Stimulated activated CD4-positive, alpha-beta T cell treated with anti-CD3 and anti-CD28 coated beads, Interleukin-4, amount 100 ng/mL, for 48 hours (primary cell): ENCODE measurements around the gene AMT.

Source experiments
- DNase-seq, 2 donors: peaks; one replicate each; pipeline ENCODE4 v3.0.0-alpha.2; 2020; ENCODE audit warnings: low read depth in 2 of 2

AMT gene, protein sequence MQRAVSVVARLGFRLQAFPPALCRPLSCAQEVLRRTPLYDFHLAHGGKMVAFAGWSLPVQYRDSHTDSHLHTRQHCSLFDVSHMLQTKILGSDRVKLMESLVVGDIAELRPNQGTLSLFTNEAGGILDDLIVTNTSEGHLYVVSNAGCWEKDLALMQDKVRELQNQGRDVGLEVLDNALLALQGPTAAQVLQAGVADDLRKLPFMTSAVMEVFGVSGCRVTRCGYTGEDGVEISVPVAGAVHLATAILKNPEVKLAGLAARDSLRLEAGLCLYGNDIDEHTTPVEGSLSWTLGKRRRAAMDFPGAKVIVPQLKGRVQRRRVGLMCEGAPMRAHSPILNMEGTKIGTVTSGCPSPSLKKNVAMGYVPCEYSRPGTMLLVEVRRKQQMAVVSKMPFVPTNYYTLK

DNA sequence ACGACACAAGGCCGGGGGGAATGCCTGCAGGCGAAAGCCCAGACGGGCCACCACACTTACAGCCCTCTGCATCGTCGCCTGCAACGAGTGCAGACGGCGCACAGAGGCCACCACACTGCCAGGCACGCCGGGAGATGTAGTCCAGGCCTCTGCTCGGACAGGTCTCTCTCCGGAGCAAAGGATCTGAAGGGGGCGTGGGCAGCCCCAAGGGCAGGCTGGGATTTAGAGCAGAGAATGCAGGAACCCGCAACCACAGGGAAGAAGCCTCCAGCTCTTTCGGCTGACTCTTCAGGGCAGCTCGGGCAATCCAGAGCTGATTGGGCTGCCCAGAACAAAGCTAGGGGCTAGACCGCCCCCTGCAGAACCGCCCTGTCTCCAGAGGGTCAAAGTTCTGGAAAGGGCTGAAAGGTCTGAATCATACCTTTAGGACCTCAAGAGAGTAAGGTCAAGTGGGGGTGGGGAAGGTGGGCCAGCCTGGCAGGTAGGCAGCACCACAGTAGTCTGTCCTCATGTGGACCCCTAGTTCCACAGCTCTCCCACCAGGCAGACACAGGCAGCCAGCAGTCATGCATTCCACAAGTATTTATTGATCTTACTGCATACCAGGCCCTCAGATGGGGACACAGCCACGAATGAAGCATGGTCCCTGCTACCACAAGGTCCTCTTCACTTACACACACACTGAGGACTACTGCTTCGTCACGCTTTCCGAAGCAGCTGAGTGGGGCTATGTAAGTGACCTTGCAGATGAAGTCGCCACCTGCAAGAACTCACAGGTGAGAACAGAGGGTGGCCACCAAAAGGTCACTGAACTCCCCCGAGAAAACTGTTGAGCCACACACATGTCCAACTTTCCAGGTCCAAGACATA lies at the start of gene AMT:
TSS of gene AMT (minus strand) at position 95 of the 870 bp plus-strand sequence. CDS start at position 72, 23 bp downstream.
- no peak for DNase-seq

DNA sequence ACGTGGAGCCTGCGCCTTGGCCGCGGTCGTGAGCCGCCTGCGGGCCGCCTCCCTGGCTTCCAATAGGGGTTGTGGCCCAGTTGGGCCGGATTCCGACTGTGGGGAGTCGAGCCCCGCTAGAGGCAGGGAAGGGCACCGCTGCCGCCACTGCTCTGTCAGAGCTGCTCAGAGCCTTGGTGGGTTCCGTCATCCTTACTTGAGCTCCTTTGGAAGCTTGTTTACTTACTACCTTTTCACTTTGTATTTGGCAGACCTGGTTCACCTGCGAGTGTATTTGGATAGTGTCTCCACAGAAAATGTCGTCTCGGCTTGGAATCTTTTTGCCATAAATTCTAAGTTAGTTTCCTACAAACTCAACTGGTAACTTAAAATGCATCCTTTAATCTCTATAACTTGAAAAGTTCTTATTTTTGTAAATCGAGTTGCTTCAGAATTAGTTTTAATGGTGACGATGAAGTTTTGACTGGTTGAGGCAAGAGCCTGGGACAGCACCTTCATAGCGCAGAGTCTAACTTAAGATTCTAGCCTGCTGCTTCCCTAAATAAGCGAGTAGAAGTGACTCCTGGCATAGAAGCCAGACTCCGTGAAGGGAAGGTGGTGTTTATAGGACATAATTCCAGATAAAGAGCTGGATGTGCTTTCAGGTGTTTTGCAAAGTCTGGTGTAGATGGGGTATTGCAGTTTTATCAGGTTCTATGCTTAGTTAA lies 48.6 kb upstream of the AMT start:
- DNase-seq, result no peak

DNA sequence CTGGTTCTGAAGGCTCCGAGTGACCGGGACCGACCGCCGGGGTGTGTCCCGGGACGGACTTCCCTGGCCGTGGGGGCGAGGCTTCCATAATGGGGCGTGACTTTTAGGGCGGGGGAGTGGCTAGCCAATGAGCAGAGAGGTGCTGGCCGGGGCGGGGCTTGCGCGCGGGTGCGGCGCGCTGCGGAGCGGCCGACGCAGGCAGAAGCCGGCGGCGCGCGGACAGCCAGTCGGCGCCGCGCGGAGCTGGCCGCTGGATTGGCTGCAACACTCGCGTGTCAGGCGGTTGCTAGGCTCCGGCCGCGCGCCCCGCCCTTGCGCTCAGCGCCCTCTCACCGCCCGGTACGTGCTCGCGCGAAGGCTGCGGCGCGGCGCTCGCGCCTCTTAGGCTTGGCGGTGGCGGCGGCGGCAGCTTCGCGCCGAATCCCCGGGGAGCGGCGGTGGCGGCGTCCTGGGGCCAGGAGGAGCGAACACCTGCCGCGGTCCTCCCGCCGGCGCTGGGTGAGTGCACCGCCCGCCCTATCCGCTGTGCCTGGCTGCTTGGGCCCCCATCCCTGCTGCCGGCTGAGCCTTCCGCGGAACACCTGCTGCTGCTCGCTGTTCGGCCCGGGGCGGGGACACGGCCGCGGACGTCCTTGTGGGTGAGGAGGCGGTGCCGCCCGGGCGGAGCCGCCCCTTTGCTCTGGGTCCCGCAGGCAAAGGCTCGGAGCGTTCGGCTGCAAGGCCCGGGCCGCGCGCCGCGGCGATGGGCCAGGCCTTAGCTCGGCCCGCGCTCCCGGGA lies 47.9 kb upstream of the AMT start, which contains the start of gene DAG1:
TSS of gene DAG1 (plus strand) at position 332 of the 778 bp plus-strand sequence. CDS start 40,268 bp downstream, outside the sequence.
- peak; percentile 94 to 95 for DNase-seq

DNA sequence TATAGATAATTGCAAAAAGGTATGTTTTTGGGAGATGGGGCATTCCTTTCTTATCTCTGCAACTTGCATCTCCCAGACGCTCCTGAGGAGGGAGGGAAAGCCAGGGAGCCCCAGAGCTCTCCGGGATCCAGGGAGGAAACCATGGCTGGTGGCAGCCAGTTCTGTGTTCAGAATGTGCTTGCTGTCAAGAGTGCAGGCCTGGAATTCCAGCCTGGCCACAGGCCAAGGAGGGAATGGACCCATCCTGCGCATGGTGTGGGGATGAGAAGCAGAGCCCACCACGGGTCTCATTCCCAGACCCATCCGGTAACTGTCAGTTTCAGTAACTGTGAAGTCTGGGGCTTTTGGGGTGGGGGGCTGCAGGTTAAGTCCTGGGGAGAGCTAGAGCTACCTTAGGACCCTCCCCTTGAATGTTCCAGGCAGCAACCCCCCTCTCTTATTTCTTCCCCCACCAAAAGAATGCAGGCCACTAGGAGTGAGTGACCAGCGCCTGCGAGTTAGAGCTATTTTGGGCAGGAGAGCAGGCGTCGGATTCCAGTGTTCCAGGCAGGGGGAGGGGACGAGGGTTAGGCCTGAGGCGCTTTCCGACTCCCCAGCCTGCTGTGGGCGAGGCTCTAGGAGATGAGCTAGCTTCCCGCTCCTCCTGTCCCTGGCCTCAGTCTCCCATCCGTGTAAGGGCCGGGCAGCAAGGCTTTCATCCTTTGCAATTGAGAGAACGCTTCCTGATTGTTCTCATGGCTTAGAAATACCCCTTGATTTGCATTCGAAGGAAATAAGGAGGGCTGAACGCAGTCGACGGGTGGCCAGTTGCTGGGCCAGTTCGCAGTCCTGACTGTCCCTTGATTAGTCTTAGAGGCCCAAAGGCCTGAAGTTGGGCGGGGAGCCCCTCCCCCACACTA lies 47.0 kb upstream of the AMT start:
- no peak for DNase-seq

DNA sequence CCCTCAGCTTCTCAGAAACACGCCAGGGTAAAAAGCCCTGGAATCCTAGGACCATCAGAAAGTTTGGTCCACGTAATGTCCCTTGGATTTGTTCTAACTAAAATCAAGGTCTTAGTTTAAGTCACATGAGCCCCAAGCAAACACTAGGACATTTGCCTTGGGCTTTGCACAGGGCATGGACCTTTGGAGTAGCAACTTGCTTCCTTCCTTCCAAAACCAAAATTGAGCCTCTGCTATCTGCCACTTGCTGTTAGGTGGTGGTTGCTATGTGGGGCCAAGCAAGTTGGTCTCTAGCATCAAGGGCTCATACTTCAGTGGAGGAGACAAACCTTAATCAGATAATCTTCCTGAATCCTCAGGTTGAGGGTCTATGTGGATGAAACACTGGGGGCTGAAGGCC lies 43.8 kb upstream of the AMT start:
- no peak for DNase-seq

DNA sequence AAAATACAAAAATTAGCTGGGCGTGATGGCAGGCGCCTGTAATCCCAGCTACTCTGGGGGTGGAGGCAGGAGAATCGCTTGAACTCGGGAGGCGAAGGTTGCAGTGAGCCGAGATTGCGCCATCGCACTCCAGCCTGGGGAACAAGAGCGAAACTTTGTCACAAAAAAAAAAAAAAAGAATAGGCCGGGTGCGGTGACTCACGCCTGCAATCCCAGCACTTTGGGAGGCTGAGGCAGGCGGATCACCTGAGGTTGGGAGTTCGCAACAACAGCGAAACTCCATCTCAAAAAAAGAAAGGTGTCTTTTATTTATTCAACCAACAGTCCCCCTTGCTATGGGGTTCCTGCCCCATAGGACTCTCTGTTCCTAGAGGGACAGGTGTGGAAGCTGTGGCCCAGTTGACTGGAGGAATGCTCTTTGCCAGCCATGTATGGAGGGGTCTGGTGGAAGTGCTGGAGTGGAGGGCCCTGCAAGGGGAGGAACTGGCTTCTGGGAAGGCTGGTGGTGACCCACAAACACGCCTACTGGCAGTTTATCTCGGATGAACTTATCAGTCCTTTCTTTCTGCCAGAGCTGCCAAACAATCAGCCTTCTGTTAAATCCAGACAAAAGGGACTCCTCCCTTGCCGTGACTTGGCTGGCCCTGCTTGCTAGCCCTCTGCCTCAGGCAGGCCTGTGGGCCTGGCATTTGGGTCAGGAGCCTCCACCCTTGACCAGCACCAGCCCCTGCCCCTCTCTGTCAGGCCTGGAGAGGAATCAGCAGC lies 43.2 kb upstream of the AMT start:
- no peak for DNase-seq

DNA sequence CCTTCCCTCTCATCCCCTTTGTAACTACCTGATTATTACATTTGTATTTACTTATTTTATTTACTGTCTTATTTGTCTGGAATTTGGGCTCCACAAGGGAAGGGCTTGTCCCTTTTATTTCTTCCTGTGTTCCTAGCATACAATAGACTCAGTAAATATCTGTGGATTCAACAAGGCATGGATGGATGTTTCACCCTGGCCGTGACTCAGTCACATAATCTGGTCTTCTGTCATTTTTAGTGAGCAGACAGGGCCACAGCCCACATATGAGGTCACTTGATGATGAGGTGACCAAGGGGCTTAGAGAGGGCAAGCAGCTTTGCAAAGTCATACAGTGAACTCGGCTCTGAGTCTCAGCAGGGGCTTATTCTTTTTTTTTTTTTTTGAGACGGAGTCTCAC lies 39.9 kb upstream of the AMT start:
- no peak for DNase-seq

DNA sequence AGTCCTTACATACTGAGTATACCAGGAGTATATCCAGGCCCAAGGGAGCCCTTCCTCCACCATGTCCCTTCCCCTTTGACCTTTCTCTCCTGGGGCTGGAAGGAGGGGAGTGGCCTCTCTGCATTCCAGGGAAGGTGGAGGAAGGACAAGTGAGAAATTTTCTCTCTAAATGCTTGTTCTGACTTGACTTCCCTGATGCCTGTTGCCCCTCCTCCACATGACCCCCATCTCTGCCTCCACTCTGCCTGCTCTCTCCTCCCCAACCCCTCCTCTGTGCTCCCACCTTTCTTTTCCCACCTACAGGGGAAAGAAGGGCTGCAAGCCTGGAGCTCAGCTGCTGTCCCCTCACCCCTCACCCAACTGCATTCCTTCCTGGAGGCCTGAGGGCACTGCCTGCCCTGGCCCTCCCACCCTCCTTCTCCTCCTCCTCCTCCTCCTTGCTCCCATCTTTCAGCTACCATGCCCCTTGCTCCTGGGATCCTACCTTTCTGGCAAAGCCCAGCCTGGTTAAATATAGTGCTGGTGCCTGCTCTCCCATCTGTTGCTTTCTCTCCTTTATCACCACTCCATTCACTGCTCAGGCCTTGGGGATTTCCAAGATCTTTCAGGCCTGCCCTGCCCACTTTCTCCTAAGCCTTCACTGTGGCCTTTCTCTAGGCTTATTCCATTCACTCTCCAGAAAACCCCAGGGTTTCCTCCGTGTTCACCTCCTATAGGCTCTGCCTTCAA lies 39.3 kb upstream of the AMT start:
- no peak for DNase-seq

DNA sequence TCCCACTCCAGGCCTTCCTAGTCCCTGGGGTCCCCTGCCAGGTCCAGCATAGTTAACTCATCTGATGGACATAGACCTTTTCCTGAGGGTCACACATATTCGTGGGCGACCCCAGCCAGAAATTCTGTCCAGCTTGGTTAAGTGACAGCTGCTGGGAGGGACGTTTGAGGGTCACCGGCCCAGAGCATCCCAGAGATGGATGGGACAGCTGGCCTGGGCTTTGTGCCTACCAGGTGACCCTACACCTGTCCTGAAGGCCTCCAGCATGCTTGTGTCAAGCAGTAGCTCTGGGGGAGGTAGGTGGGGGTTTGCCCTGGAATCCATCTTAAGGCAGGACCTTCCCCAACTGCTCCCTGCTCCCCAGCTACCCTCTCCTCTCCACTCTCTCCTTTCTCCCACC lies 38.7 kb upstream of the AMT start:
- no peak for DNase-seq

DNA sequence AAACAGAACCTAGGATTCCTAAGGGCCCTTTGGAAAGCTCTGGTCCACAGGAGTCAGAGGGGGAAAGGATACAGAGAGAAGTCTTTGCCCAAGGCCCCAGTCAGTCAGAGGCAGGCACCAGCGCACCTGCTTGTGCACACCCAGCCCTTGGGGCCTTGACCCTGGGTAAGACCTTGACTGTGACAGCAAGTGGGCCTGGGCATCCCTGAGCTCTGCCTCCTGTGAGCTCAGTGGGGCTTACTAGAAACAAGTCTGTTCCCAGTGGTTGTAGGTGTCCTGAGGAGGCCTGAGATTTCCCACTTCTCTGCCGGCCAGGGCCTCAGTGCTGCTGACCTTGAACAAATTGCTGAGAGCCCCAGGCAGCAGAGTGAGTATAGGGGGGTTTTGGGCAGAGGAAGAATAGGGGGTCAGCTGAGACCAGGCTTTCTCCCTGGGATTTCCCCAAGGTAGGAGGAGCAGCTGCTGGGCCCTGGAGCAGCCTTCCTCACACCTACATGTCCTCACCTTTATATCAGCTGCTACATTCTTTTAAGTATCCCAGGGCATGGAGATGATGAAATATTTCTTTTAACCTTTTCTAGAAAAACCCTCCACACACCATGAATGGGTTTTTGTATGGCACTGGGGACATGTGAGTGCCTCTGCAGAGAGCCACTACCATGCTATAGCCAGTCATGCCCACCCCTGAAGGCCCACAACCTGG lies 38.1 kb upstream of the AMT start:
- no peak for DNase-seq

DNA sequence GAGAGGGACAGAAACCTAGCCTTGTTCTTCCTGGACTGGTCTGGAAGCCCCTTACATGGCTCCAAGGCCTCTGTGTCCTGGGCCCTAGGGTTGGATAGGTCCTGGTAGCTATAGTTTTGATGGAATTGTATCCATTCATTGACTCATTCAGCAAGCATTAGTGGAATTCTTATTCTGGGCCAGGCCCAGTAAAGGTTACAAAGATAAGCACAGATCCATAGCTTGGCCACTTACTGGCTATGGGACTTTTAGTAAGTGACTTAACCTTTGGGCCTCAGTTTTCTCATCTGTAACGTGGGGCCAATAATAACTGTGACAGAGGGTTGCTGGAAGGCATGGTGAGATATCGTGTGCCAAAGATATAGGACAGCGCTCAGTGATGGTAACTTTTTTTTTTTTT lies 34.2 kb upstream of the AMT start:
- DNase-seq, result no peak

DNA sequence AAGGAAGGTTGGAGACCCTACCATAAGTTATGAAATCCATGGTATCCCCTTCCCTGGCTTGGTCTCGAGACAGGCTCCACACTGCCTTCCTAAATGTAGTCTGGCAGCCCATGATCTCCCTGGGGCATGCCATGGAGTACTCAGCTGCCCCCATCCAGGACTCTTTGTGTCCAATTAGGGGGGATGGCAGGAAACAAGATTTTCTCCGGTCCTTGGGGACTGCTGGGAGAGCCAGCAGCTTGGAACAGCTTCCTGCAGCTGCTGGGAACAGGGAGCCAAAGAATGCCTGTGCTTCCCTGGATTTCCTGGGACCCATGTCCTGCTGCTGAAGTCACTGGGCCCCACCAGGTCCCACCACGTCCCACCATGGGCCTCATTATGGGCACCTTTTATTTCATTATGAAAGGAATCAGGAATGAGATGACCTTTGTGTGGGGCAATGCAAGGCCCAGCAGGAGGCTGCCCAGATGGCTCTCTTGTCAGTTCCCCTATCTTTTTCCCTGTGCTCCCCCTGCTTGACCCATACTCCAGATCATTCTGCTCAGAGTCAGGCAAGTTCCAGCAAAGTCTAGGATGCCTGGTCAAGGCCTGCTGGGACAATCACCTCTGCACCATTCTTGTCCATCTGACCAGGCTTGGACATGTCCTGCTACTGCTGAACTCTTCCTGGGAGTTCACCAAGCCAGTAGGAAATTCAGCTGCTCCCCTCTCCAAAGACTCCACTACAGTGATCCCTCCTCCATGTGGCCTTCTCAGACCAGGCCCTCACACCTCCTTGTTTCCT lies 32.8 kb upstream of the AMT start:
- no peak for DNase-seq

DNA sequence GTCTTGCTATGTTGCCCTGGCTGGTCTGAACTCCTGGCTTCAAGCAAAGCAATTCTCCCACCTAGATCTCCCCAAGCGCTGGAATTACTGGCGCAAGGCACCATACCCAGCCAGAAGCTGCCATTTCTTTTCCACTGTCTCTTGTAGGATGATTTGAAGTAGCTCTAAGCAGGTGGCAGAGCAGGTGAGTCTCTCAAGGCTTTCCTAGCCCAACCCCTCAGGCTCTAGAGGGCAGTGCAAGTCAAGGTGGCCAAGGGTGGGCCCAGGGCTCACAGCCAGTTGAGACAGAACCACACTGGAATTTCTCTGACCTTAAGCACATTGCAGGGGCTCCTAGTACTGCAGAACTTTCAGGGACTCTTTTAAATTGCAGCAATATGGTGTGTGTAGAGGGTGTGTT lies 32.2 kb upstream of the AMT start:
- no peak for DNase-seq

DNA sequence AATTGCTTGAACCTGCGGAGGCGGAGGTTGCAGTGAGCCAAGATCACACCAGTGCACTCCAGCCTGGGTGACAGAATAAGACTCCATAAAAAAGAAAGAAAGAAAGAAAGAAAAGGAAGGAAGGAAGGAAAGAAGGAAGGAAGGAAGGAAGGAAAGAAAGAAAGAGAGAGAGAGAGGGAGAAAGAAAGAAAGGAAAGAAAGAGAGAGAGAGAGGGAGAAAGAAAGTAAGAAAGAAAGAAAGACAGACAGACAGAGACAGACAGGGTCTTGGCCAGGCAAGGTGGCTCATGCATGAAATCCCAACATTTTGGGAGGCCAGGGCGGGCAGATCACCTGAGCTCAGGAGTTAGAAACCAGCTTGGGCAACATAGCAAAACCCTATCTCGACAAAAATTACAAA lies 31.3 kb upstream of the AMT start:
- DNase-seq, result no peak

DNA sequence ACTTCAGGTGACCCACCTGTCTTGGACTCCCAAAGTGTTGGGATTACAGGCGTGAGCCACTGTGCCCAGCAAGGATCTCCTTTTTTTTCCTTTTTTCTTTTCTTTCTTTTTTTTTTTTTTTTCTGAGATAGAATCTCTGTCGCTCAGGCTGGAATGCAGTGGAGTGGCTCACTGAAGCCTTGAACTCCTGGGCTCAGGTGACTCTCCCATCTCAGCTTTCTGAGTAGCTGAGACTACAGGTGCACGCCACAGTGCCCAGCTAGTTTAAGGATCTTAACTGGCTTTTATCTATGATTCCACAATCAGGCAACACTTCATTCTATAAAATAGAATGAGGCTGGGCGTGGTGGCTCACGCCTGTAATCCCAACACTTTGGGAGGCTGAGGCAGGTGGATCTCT lies 23.1 kb upstream of the AMT start:
- no peak for DNase-seq

DNA sequence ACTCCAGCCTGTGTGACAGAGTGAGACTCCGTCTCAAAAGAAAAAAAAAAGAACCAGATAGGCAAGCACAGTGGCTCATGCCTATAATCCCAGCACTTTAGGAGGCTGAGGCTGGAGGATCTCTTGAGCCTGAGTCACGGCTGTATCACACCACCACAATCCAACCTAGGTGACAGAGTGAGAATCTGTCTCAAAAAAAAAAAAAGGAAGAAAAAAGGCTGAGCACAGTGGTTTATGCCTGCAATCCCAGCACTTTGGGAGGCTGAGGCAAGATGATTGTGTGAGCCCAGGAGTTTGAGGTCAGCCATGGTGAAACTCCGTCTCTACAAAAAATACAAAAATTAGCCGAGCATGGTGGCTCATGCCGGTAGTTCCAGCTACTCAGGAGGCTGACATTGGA lies 12.5 kb upstream of the AMT start:
- DNase-seq, result no peak

DNA sequence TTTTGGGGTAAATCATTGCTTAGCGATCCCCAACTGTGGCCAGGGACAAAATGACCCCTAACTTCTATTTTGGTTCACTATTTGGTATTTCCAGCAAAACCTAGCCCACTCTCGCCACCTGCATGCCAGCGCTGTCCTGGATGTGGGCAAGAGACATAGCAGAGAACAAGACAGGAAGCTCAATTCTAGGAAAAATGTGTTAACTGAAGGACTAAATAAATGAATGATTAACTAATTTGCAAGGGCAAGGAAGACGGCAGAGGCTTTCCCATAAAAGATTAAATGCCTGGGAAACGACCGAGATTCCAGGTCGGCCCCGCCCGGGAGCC lies 6.4 kb upstream of the AMT start:
- DNase-seq, result no peak

DNA sequence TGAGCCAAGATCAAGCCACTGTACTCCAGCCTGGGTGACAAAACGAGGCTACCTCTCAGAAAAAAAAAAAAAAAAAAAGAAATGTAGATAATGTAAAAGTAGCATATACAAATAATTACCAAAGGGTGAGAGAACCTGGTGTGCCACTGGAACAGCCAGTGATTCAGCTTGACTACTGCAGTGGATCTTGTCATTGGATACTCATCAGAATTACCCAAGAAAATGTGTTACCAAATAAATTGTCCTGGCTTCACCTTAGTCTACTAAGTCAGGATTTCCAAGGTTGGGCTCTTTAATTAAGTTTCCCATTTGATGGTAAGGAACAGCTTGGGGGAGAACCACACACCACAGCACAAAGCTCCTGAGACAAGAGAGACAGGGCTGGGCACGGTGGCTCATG lies 5.3 kb upstream of the AMT start:
- DNase-seq, result no peak
